ENCODE measurements around the gene CASP12. TPM values are rescaled to one million over a fixed set of nuclear protein-coding genes. Genes with fewer than 3 reads are reported as not detected.

The CASP12 gene
- total RNA-seq, 4 donors from 2014 or later = 1.2 to 20.7 (median 4.9) TPM

DNA sequence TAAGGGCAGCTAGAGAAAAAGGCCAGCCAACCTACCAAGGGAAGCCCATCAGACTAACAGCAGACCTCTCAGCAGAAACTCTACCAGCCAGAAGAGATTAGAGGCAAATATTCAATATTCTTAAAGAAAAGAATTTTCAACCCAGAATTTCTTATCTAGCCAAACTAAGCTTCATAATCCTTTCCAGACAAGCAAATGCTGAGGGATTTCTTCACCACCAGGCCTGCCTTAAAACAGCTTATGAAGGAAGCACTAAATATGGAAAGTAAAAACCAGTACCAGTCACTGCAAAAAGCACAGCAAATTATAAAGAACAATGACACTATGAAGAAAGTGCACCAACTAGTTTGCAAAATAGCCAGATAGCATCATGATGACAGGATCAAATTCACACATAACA is 30.6 kb upstream of the CASP12 start:
- TF ChIP-seq POLR2A (IDR thresholded peaks at IDR 0.05) (no peak), CTCF (IDR thresholded peaks at IDR 0.05) (no peak)
- intact Hi-C loops (cut with DNase I; ENCODE audit: low total_unique reads) = no loop called here
- no peak overlapping the region for H3K4me3 ChIP-seq
- H3K27me3 ChIP-seq = no peaks in the 10 kb centered on the region
- H3K27ac ChIP-seq = no peak overlapping the region
- DNase-seq = no peak
- no peaks in the 10 kb centered on the region for H3K9me3 ChIP-seq
- H3K36me3 ChIP-seq = no peaks in the 10 kb centered on the region
- H3K4me1 ChIP-seq = no peaks in the 10 kb centered on the region

GRCh38 chr11:104926771-104927611 is 28.7 kb upstream of the CASP12 start:
- TF ChIP-seq POLR2A (IDR thresholded peaks at IDR 0.05) (no peak), CTCF (IDR thresholded peaks at IDR 0.05) (no peak)
- Histone ChIP-seq H3K9me3 (no peaks in the 10 kb centered on the region), H3K4me3 (no peak overlapping the region), H3K36me3 (no peaks in the 10 kb centered on the region), H3K27me3 (no peaks in the 10 kb centered on the region), H3K27ac (no peak overlapping the region), H3K4me1 (no peaks in the 10 kb centered on the region)
- intact Hi-C loops (cut with DNase I; ENCODE audit: low total_unique reads) = no loop called here
- DNase-seq = peak in 1 of 2 donors; percentile 17

DNA sequence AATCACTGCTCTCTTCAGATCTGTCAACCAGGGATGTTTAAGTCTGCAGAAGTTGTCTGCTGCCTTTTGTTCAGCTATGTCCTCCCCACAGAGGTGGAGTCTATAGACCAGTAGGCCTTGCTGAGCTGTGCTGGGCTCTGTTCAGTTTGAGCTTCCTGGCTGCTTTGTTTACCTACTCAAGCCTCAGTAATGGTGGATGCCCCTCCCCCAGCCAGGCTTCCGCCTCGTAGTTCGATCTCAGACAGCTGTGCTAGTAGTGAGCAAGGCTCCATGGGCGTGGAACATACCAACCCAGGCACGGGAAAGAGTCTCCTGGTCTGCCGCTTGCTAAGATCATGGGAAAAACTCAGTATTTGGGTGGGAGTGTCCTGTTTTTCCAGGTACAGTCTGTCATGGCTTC is 27.6 kb upstream of the CASP12 start:
- Histone ChIP-seq H3K4me3 (no peak overlapping the region), H3K9me3 (no peaks in the 10 kb centered on the region), H3K4me1 (no peaks in the 10 kb centered on the region), H3K27me3 (no peaks in the 10 kb centered on the region), H3K27ac (no peak overlapping the region), H3K36me3 (no peaks in the 10 kb centered on the region)
- TF ChIP-seq CTCF (IDR thresholded peaks at IDR 0.05) (no peak), POLR2A (IDR thresholded peaks at IDR 0.05) (no peak)
- intact Hi-C loops (cut with DNase I; ENCODE audit: low total_unique reads) = no loop called here
- no peak for DNase-seq

DNA sequence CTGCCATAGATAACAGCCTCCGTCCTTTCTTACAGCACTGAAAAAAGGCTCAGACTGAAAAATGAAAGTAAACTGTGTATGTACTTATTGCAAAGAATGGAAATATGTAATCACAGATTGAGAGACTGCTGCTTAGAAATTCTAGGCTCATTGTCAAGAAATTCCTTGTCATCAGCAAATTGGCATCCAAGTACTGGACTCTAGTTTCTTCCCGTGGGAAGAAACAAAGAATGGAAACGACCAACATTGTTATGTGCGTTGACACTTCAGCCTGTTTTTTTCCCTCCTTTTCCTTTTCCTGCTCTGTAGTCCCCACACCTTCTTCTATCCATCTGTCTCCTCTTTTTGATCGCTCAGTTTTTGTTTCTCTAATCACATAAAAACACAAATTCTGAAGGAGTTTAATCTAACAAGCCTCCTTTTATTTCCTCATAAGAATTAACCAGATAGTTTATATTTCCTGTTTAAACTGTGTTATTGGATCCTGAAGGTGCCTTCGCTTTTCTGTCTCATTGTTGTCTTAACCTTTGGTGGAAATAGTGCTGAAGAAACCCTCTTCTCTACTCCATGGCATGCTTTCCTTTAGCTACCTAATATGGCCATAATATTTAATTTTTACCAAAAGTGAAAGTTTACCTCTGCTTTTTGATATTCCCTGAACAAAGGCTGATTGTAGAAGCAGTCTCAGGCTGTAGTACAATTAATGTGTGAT is 20.0 kb upstream of the CASP12 start:
- H3K4me3 ChIP-seq = peak overlapping the region; percentile 28 to 35
- no peaks in the 10 kb centered on the region for H3K9me3 ChIP-seq
- no peak for DNase-seq
- TF ChIP-seq POLR2A (IDR thresholded peaks at IDR 0.05) (peak in 1 of 2 donors; percentile 47), CTCF (IDR thresholded peaks at IDR 0.05) (no peak)
- intact Hi-C loops (cut with DNase I; ENCODE audit: low total_unique reads) = no loop called here
- no peaks in the 10 kb centered on the region for H3K4me1 ChIP-seq
- no peaks in the 10 kb centered on the region for H3K36me3 ChIP-seq
- H3K27ac ChIP-seq = peak overlapping the region; percentile 64 to 81
- H3K27me3 ChIP-seq = no peaks in the 10 kb centered on the region

All from uterus (tissue), 4 donors.